Activated gamma-delta T cell (primary cell): ENCODE data around the gene ALOXE3.

ENCODE experiments used
- DNase-seq: peaks from one replicate; lab custom pipeline; 2025; lab: John Stamatoyannopoulos, UW

The ALOXE3 gene

GRCh38 chr17:8141741-8142140, 23.4 kb upstream of the ALOXE3 start:
- DNase-seq, result no peak

GRCh38 chr17:8141045-8141444, 22.7 kb upstream of the ALOXE3 start:
- no peak for DNase-seq

- no peak for DNase-seq
Observed at GRCh38 chr17:8140065-8141029, 22.0 kb upstream of the ALOXE3 start.

DNA sequence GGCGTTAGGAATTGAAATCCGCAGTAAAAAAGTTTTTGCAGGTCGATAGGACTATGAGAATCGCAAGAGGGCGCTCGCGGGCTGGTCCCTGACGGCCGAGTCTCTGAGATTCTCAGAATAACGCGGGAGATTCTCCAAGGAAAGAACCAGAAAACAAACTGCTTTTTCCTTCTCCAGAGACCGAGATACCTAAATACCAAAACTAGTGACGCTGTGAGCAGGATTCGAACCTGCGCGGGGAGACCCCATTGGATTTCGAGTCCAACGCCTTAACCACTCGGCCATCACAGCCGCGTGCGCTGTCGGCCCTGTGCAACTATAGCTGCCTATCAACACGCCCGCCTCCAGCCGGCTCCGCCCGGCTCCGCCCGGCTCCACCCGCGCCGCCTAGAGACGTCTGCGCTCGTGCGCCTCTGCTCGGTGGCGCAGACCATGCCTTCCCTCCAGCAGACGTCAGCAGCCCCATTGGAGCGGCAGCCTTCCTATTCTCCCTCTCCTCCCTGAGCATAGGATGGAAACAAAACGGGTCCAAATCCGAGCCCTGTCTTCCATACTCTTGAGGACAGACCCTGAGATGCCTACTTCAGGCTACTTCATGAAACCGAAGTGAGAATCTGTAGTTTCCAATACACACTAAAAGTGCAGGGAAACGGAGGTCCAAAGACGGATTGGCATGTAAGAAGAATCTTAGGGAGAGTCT, 20.5 kb upstream of the ALOXE3 start:
- peak; percentile 89 for DNase-seq

DNA sequence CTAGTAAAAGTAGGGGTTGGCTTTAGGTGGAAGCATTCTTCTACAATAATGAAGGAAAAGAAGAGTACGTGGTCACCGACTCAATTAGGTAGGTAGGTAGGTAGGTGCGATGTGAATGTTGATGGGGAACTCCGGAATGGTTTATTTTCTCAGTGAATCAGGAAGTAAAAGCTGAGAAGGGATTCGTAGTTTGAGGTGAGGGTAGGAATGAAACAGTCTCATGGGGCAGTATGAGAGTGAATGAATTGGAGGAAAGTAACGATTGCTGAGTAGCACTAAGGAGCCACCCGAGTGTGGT, 20.0 kb upstream of the ALOXE3 start:
- no peak for DNase-seq

- no peak for DNase-seq
Observed at GRCh38 chr17:8137645-8138373, 19.5 kb upstream of the ALOXE3 start.

- DNase-seq, result no peak
Observed at GRCh38 chr17:8133941-8134340, 15.6 kb upstream of the ALOXE3 start.

GRCh38 chr17:8133399-8133798, 15.1 kb upstream of the ALOXE3 start:
- DNase-seq, result no peak

DNA sequence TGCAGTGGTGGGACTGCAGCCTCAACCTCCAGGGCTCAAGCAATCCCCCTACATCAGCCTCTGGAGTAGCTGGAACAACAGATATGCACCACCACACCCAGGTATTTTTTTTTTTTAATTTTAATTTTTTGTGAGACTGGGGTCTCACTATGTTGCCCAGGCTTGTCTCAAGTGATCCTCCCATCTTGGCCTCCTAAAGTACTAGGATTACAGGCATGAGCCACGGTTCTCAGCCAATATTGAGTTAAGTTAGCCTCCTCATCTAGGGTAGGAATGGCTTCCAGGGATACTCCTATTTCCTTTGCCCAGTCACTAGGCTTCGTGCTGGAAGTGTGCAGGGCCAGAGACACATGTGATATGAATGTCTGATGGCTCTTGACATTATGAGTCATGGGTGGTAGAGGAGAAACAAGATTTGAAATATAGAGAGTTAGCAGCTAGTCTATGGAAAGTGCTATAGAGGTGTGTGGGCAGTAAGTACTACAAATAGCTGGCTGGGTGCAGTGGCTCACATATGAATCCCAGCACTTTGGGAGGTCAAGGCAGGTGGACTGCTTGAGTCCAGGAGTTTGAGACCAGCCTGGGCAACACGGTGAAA, 13.6 kb upstream of the ALOXE3 start:
- no peak for DNase-seq

GRCh38 chr17:8128125-8128784, 9.9 kb upstream of the ALOXE3 start:
- DNase-seq, result no peak

DNA sequence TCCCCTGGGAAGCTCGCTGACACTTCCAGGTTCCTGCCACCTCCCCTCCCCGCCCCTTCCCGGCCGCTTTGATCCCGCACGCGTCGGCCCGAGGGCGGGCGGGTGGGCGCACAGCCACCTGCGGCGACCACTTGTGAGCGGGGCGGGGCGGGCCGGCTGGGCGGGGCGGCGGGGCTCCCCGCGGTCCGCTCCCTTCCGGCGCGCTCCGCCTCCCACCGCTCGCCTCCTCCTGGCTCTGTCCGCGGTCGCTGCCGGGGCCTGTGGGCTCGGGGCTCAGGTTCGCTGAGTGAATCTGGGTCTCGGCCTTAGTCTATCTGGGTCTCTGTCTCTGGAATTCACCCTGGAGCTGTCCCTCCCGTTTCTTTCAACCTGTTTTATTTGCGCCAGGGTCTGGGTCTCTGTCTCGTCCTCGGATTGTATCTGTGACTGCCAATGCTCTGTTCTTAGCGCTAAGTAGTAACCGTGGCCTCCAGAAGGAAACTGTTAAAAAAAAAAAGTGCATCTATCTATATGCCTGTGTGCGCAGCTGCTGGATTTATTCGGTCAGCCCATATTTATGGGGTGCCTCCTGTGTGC, 8.3 kb upstream of the ALOXE3 start:
- DNase-seq, result peak; percentile 35

- DNase-seq, result no peak
Observed at GRCh38 chr17:8125947-8126490, 7.7 kb upstream of the ALOXE3 start.

DNA sequence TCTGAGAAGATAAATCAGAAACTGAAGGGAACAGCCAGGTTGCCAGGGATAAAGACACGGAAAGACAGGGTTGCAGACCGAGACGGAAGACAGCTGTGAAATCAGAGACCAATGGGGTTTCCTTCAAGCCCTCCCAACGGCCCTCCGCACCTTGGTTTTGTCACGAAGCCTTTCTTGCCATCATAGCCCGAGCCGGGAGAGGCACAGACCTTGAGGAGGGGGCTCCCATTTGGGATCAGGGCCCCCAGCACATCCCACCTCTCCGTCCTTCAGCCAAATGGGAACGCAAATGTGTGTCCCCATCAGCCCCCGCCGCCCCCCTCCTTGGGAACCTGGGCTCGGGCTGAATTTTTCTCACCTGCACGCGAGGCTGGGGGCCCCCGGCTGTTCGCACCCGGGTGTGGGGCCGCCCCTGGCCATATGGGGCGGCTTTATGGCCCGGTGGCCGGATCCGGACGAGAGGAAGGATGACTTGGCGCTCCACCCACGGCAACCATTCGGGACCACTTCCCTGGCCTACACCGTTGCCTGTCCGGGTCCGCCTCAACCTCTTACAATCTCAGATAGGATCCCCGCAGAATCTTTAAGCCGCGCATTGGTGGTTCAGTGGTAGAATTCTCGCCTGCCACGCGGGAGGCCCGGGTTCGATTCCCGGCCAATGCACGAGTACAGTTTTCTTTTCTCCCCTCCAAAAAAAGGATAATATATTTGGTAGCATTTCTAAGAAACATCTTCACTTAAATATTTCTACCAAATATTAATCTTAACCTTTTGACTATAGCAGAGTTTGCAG, 7.0 kb upstream of the ALOXE3 start:
- DNase-seq, result peak; percentile 33

DNA sequence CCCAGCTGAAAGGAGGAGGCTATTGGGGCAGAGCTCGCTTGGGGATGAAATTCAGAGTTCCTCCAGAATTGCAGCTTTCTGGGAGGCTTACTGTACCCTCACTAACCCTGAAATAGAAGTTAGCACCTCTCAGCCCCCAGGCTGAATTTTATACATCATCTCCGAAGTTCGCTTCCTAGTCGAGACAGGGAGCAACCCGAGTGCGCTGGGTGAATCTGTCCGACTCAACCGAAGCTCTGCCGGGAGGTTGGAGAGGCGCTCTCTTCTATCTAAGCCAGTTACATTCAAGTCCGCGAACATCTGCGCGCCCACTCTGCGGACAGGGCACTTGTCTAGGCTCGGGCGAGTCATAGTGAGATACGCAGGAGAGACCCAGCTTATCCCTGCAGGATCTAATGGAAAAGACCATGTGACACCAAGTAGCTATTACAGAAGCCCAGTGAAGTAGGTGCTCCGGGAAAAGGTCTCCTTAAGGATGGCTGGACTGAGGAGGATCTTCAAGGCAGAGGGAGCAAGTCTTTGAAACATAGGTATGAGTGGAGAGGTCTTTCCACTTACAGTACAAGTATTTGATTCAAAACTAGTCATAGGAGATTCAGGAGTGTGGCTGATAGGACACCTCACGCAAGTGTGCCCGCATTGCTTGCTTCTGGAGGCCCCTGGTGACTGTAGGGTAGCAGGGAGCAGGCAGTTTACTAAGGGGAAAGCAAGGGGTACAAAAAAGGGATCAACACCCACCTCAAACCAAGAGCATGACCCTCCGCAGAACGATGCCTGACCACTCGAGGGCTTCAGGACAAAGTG, 6.2 kb upstream of the ALOXE3 start:
- DNase-seq, result no peak

GRCh38 chr17:8123695-8124349, 5.5 kb upstream of the ALOXE3 start, which contains the start of gene HES7:
TSS of gene HES7 (minus strand) at chr17:8124106. CDS start at chr17:8124084, 22 bp downstream.
- no peak for DNase-seq

DNA sequence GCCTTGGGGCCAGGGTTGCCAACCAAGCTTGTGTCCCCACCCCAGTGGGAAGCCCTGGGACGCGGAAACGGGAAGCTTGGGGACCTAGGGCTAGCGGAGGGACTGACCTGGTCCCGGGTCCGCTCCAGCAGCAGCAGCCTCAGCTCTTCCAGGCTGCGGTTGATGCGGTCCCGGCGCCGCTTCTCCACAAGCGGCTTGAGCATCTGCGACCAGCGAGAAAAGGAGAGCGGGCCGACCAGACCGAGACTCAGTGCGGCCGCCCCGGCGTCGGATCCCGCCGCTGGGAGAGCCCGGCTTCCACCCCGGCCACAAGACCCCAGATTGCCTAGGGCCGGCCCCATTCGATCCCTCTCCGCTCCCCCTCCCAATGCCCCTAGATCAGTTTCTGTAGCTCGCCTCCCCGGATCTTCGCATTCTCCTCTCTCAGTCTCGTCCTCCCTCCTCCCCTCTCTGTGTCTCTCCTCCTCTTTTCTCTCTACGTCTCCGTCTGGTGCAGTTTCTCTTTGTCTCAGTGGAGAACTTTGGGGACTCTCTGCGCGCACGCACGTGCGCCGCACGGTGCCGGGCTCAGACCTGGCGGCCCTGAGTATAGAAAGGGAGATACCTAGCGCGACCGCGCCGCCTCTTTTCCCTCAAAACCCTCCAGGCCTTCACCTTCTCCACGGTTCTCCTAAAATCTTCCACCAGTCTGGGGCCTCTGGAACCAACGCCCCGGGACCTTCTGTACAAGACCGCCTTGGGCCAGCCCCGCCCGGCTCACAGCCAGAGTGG, 4.8 kb upstream of the ALOXE3 start:
- no peak for DNase-seq

DNA sequence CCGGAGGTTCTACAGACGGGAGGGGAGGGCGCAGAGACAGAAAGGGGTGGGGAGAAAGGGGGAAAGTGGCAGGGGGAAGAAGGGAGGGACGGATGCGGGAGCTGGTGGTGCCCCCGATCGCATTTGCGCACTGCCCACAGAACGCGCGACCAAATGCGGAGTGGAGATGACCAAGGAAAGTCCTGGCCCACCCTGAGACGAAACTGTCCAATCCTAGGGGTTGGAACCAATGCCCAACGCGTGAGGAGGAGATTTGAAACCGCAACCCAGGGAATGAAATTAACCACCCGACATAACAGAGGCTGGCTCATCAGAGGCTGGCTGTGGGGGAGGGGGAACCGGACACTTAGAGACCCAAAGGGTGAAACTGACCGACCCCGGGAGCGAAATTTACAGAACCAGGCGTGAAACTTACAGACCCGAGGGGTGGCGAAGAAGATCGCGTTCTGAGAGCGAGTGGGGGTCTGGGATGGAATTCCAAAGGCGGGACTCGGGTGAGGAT, 4.2 kb upstream of the ALOXE3 start:
- DNase-seq, result no peak
